GM18517 (cell line): ENCODE measurements around the gene TACC2.
"Not testable (repeated sequence)": the region's sequence is repeated elsewhere in the genome, so short reads cannot be mapped to it uniquely, and the experiment has no call there.

Source experiments
- ATAC-seq: cut with Tn5 transposase; IDR thresholded peaks from one replicate; pipeline ENCODE4 v1.9.1; 2021; ENCODE audit warnings: mild to moderate bottlenecking, moderate library complexity; ENCODE audit not compliant: unreplicated experiment

Gene TACC2, protein sequence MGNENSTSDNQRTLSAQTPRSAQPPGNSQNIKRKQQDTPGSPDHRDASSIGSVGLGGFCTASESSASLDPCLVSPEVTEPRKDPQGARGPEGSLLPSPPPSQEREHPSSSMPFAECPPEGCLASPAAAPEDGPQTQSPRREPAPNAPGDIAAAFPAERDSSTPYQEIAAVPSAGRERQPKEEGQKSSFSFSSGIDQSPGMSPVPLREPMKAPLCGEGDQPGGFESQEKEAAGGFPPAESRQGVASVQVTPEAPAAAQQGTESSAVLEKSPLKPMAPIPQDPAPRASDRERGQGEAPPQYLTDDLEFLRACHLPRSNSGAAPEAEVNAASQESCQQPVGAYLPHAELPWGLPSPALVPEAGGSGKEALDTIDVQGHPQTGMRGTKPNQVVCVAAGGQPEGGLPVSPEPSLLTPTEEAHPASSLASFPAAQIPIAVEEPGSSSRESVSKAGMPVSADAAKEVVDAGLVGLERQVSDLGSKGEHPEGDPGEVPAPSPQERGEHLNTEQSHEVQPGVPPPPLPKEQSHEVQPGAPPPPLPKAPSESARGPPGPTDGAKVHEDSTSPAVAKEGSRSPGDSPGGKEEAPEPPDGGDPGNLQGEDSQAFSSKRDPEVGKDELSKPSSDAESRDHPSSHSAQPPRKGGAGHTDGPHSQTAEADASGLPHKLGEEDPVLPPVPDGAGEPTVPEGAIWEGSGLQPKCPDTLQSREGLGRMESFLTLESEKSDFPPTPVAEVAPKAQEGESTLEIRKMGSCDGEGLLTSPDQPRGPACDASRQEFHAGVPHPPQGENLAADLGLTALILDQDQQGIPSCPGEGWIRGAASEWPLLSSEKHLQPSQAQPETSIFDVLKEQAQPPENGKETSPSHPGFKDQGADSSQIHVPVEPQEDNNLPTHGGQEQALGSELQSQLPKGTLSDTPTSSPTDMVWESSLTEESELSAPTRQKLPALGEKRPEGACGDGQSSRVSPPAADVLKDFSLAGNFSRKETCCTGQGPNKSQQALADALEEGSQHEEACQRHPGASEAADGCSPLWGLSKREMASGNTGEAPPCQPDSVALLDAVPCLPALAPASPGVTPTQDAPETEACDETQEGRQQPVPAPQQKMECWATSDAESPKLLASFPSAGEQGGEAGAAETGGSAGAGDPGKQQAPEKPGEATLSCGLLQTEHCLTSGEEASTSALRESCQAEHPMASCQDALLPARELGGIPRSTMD (N-terminal part only)

DNA sequence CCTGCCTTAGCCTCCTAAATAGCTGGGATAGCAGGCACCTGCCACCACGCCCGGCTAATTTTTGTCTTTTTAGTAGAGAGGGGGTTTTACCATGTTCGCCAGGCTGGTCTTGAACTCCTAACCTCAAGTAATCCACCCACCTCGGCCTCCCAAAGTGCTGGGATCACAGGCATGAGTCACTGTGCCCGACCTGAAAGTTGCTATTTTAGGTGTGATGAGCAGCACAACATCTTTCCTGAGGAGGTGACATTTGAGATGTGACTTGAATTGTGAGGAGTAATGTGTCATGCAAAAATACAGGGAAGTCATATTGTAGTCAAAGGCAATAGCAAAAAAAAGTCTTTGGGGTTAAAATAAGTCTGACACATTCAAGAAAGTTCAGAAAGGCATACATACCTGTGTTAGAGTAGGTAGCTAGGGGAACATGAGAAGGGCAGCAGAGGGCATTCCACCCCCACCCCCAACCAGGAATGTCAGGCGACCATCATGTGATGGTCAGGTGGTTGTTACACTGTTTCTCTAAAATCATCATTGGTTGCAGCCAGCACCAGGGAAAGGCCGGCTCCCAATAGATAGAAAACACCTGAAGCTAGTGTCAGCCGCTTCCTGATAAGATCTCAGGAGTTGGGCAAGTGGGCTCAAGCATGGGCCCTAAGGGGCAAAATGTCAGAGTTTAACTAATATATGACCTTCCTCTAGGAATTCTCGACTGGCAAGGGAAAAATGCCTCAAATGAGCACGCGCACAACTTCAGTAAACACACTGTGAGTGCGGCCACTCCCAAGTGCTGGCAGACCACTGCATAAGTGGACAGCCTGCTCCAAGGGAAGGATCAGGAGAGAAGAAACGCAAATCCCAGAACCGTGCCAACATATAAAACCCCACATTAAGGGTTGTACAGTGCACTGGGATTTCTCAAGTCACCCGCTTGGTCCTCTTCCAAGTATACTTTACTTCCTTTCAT is at the start of gene TACC2:
TACC2 (plus strand) TSS at position 803 of the 964 bp plus-strand sequence. CDS start 32,819 bp downstream, outside the sequence.
- ATAC-seq = no peak

DNA sequence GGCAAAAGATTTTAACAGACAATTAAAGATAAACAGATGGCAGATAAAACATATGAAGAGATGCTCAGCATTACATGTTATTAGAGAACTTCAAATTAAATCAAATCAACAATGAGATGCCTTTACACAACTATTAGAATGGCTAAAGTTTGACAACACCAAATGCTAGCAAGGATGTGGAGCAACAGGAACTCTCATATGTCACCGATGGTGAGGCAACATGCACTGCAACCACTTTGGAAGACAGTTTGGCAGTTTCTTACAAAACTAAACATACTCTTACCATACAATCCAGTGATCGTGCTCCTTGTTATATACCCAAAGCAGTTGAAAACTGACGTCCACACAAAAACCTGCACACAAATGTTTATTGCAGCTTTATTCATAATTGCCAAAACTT is 47.4 kb upstream of the TACC2 start:
- ATAC-seq = no peak

DNA sequence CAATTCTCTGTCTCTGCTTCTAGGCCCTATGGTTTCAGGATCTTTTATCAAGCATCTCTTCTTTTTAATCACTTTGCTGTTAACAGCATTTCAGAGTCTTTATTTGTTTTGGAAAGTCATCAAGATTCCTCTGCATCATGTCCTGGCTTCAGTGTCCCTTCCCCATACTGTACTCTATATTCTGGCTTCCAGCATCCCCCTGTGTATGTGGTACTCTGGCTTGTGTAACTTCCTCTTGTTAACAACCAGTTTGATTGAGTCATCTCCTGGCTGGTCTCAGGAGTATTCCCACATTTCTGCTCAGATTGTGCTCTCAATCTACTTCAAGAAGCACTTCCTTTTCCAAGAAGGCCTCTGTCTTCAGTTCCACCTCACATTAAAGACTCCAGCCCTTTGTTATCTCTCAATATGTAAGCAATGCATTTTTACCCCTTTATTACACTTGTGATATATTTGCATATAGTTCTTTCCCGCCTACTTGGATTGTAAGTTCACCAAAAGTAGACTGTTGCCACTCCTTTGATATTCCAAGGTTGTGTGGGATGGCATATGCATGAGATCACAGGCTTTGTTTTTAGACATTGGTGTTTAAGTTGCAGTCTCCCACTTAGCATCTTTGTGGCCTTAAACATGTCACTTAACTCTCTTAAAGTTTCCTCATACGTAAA is 46.1 kb upstream of the TACC2 start:
- no peak for ATAC-seq

DNA sequence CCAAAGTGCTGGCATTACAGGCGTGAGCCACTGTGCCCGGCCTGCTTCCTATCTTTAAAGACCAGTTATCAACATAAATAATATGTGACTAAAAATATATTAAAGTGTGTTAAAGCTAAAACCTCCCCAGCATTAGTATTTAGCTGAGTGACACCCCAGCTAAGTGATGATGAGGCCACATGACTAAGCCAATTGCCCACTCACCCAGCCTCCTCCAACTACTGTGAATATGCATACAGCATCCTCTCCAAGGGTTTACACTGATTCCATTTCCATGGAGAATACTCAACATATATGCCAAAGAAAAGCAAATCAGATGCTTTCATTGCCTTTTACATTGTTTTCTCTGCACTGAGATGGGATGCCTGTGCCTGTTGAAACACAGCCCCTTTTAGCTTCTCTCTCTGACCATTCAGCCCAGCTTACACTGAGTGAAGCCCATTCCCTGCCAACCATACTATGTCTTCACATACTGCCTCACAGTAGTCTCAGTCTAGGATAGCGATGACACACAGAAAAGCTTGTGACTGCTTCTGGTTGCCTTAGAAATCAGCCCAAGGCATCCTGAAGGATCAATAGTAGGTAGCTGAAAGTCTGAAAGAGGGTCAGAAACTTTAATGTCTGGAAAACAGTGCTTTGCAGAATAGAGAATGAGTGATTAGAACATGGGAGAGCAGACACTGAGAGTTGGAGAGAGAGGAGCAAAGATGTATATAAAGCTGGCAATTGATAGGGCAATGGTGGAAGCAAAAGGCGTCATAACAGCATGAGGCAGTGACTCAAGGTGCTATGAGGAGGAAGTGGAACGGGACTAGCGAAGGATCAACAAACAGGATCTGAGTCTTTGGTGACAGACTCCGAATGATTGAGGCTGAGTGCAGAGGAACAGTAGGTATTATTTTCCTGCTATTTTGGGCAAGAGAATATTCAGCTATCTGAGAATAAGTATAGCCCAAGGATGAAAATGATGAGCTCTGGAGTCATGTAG is 41.3 kb upstream of the TACC2 start:
- no peak for ATAC-seq

DNA sequence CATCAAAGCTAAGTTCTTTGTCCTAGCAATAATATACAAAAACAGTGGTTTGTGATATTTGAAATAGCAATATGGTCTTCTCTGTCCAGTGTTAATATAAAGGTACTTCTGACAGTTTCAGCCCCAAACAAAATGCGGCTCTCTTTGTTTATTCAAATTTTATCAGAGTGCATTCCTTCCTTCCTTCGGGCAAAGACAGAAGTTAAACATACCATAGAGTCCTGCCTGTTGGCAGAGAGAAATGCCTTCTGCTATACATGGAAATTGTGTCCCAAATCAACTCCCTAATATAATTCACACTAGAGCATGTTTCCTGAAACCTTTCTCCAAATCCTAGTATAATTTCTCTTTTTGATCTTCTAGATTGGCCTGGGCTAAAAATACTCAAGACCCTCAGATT is 39.9 kb upstream of the TACC2 start:
- ATAC-seq = no peak

DNA sequence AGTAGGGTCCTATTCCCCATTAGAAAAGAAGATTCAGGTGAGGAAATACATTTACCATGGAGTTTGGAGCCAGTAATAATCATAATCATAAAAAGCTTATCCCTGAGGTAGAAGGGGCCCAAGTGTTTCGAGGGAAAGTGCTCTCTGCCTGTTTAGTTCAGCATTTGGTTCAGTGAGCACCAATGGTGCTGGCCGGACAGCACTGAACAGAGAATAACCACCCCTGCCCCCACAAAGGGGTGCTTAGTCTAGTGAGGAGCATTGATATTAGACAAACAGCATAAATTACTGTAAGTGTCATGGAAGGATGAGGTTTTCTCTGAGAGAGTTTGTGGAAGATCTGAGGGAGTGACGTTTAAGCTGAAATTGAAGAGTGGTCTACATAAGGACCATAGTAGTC is 39.5 kb upstream of the TACC2 start:
- ATAC-seq = no peak

DNA sequence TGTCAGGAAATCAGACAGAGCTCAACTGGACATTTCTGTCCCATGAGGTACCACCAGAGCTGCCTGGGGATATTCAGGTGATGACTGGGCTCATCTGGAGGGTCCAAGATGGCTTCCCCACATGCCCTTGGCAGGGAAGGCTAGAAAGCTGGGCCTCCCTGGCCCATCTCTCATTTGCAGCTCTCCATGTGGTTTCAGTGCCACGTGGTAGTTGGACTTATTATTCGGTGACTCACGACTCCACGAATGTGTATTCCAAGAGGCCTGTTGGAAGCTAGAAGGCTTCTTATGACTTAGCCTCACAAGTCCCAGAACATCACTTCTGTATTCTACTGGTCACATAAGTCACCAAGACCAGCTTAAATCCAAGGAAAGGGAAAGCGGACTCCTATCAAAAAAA is 36.7 kb upstream of the TACC2 start:
- no peak for ATAC-seq

DNA sequence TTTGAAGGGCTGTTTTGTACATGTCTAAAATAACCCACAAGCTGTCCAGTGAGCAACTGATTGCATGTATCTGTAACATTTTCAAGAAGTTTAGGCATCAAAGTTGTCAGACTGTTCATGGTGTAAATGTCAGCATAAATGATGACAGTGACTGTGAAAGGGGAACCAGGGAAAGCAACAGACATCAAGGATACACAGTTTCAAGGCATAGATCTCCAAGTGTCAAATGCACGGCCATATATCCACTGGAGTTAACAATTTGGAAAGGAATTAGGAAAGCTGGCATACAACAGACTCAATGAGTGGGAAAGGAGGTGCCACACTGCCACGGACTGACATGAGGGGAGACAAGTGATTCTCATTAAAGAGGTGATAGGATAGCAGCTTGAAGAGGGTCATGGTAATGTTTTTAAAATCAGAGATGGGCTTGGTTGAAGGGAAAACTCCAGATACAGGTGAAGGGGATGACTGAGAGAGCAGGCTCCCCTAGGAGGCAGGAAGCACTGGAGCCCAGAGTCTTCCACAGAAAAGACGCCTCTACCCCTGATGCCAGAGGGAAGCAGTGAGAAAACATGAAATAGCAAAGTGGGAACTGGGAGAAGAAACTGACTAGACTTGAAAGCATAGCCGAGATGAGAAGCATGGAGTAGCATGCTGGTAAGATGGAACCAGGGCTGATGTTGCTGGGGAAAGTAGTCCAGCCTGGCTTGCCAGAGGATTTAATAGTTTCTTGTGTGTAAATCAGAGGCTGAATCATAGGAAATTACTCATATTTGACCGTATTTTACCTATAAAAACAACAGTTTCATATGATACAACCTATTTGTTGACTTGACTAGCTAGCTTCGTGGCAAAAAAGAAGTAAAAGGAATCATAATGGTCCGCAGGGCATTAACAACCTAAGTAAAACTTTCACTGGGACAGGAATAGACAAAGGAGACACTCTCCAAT is 32.6 kb upstream of the TACC2 start:
- no peak for ATAC-seq

DNA sequence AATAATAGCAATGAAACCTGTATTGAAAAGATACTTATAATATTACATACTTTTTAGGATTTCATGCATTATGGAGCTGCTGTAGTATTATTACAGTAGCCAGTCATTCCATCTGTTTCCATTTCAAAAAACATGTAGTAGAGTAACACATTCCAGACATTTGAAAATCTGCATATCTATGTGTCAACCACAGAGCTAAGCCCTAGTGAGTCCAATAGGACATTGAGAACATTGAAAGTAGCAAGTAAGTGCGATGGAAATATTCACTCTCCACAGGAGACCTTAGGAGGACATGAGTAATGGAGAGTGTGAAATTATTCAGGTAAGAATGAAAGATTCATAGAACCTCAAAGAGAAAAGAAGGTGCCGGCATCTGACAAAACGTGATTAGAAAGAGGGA is 29.3 kb upstream of the TACC2 start:
- ATAC-seq = no peak

DNA sequence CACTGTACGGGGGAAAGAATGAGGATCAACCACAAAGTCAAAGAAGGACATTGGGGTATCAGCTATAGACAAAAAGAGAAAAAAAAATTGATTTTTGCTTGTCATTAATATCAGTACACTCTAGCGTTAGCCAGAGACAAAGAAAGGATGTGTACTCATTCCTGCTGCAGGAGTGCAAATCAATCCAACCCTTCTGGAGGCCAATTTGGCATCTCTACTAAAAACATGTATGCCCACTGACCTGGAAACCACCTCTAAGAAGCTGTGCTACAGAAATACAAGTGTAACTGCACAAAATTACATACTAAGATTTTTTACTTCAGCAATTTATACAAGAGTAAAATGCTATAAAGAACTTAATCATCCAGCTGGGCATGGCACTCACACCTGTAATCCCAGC is 27.5 kb upstream of the TACC2 start:
- no peak for ATAC-seq

DNA sequence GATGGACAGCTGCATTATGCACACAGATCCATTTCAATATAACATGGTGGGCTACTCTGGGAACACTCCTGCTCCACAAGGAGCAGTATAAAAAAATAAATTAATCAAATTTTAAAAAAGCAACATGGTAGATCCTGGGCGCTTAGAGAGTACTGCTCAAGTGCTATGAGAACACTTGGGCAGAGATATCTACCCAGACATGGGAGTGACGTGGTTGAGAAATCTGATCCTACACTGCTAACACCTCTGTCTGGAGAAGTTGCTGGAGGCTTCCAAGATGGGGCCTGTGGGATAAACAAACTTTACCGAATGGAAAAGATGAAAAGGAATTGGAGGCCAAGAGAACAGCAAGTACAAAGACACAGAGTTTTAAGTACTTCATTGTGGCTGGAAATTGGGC is 23.0 kb upstream of the TACC2 start:
- ATAC-seq = no peak

DNA sequence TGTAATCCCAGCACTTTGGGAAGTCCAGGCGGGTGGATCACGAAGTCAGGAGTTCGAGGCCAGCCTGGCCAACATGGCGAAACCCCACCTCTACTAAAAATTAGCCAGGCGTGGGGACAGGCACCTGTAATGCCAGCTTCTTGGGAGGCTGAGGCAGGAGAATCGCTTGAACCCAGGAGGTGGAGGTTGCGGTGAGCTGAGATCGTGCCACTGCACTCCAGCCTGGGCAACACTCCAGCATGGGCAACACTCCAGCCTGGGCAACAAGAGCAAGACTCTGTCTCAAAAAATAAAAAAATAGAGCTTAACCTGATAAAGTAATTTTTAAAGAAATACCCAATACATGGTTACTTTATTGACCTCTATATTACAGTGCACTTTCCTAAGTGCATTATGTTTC is 19.9 kb upstream of the TACC2 start:
- not testable (repeated sequence) for ATAC-seq

DNA sequence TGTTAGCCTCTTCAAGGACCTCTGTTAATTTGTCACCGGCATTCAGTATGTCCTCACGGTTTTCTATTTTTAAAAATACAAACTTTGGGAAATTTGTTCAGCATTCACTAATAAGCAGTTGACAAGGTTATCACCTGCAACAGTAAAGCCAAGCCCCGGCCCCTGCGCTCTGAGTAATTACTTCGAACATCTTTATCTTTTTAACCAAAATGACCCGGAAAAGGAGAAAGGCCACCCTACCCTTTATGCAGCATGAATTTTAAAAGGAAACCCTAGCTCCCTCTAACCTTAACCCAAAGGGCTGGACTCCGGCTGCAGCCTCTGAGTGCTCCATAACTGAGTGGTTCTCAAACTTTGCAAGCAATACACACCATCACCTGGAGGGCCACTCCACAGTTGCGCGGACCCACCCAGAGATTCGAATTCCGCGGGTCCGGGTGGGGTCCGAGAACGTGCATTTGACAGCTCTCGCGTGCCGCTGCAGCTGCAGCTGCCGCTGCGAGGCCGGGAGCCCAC is 14.9 kb upstream of the TACC2 start:
- peak; percentile 30 for ATAC-seq

DNA sequence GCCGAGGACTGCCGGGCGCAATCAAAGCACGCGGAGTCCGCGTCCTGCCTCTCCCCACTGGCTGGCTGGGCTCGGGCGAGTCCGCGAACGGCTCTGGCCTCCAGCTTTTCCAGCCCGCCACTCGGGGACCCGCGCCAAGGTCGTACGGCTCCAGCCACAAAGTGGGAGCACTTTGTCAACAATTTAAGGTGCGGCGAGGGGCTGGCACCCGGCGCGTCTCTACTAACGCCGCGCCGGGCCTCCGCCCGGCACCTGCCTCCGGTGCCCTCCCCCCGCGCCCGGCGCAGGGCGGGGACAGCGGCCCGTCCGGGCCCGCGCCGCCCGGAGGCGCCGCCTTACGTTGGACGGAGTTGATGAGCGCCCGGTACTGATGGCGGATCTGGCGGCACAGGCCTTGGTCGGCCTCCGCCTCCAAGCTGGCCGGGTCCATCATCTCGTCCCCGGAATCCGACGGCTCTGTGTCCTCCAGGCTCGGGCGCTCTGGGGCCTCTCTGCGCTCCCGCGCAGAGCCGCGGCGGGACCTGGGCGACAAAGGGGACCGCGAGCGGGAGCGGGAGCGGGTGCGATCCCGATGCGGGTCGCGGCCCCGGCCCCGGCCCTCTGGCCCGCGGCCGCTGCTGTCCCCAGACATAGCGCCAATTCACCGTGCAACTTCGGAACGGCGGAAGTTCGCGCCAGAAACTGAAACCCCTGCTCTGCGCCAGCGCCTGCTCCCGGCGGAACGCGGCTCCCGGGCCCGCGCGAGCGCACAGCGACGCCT is 14.2 kb upstream of the TACC2 start, which contains the start of gene NSMCE4A:
NSMCE4A (minus strand) TSS at position 683 of the 760 bp plus-strand sequence; CDS start at position 631, 52 bp downstream.
- peak; percentile 78 for ATAC-seq

DNA sequence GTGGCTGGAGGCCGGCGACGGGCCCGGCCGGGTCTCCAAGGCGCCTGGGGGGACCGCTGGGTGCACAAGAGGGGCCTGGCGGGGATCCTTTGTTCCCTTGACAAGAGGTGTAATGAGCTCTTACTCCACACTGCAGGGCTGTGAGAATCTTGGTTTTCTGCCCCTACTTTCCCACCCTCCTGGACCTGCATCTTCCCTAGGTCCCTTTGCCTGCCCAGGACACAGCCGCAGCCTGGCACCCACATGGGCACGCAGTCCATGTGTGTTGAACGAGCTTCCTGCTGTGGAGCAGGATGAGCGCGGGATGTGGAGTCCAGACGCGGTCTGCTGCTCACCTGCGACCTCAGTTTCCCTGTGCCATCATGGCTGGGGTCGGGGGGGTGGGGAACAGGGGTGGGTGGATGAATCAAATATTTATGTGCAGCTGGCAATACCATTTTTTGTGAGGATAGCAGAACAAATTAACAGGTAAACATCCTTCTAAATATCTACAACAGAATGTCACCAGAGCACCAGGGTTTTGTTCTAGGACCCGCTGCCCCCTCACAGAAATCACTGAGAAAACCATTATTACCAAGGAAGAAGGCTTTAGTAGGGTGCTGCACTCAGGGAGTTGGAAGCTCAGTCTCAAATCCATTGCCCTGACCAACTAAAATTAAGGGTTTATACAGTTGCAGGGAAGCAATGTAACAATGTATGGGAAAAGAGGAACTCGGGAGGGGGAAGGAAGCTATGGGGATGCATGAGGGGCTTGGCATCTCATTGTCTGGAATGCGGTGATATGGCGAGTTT is 13.5 kb upstream of the TACC2 start:
- ATAC-seq = no peak
